ENCODE measurements around the gene LAIR1. TPM values are rescaled to one million over a fixed set of nuclear protein-coding genes. Genes with fewer than 3 reads are reported as not detected.

LAIR1 gene
- total RNA-seq, 4 donors from 2014 or later = 7.6 to 23.4 (median 13.0) TPM

DNA sequence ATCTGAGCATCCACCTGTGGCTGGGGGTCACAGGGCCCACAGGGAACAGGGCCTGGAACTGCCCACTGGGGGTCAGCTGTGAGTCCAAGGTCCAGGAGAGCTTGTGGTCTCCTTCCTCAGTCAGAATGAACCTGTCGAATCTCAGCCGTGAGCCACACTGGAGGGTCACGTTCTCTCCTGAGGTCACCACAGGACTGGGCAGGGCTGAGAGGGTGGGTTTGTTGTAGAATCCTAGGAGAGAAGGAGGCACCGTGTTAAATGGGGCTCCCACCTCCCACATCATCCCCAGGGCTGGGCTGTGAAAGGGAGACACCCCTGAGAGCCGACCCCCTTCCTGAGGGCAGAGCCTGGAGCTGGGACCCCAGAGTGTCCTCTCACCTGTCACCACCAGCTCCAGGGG lies 53.2 kb downstream of the LAIR1 start:
- WGBS = 20% methylated on average over 1 of the region's 5 CpGs
- Histone ChIP-seq H3K4me1 (no peaks in the 10 kb centered on the region), H3K9me3 (no peaks in the 10 kb centered on the region), H3K27ac (replicated peaks in 1 of 4) (no peak overlapping the region), H3K36me3 (no peaks in the 10 kb centered on the region), H3K27me3 (peaks cover 0 to 57% (median 0%) of the 10 kb centered on the region in 4 donors), H3K4me3 (no peak overlapping the region)
- TF ChIP-seq POLR2AphosphoS5 (IDR thresholded peaks at IDR 0.05) (no peak), POLR2A (IDR thresholded peaks at IDR 0.05; ENCODE audit: low read depth) (no peak), EP300 (IDR thresholded peaks at IDR 0.05) (no peak)
- TF ChIP-seq, protein P1, sequence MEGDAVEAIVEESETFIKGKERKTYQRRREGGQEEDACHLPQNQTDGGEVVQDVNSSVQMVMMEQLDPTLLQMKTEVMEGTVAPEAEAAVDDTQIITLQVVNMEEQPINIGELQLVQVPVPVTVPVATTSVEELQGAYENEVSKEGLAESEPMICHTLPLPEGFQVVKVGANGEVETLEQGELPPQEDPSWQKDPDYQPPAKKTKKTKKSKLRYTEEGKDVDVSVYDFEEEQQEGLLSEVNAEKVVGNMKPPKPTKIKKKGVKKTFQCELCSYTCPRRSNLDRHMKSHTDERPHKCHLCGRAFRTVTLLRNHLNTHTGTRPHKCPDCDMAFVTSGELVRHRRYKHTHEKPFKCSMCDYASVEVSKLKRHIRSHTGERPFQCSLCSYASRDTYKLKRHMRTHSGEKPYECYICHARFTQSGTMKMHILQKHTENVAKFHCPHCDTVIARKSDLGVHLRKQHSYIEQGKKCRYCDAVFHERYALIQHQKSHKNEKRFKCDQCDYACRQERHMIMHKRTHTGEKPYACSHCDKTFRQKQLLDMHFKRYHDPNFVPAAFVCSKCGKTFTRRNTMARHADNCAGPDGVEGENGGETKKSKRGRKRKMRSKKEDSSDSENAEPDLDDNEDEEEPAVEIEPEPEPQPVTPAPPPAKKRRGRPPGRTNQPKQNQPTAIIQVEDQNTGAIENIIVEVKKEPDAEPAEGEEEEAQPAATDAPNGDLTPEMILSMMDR (IDR thresholded peaks at IDR 0.05) = no peak
- DNase-seq (ENCODE audit: extremely low spot score) = no peak
- intact Hi-C loops (cut with DNase I) = no loop called here

DNA sequence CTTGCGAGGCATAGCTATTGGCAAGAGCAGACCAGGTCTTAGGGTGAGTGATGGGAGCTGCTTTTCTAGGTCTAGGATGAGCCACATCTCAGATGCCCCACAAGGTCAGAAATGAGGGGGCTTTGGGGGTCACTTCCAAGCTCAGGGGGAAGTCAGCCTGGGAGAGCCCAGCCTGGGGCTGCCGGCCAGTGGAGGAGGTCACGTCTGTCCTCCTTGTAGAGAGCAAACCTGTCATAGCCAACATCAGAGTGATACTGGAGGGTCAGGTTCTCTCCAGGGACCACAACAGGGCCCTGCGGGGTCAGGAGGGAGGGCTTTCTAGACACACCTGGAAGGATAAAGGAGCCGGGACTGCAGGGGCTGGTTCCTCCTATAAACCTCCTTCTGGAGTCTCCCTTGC lies 54.2 kb downstream of the LAIR1 start:
- Histone ChIP-seq H3K4me1 (no peaks in the 10 kb centered on the region), H3K27me3 (peaks cover 0 to 59% (median 0%) of the 10 kb centered on the region in 4 donors), H3K4me3 (no peak overlapping the region), H3K36me3 (no peaks in the 10 kb centered on the region), H3K27ac (replicated peaks in 1 of 4) (no peak overlapping the region), H3K9me3 (no peaks in the 10 kb centered on the region)
- intact Hi-C loops (cut with DNase I) = no loop called here
- no peak for DNase-seq (ENCODE audit: extremely low spot score)
- TF ChIP-seq, protein P1 (IDR thresholded peaks at IDR 0.05) = no peak
- TF ChIP-seq POLR2A (IDR thresholded peaks at IDR 0.05; ENCODE audit: low read depth) (no peak), POLR2AphosphoS5 (IDR thresholded peaks at IDR 0.05) (no peak), EP300 (IDR thresholded peaks at IDR 0.05) (no peak)
- WGBS = 87% methylated on average over 3 of the region's 5 CpGs

DNA sequence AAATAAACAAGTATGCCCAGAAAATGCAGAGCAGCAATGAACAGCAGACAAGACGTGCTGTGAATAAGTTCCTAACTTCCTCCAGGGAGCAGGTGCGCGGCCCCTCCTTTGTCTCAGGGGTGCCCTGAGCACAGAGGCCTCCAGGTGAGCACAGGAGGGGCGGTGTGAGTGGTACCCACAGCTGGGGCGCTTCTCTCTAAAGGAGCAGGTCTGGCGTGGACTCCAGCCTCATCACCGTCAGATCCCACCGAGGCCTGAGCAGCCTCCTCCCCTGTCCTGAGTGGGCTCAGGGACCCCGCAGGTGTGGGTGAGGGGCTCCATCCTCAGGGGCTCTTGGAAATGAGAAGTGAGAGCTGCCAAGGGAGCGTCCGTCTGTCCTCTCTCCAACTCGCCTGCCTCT lies 54.9 kb downstream of the LAIR1 start:
- intact Hi-C loops (cut with DNase I) = no loop called here

DNA sequence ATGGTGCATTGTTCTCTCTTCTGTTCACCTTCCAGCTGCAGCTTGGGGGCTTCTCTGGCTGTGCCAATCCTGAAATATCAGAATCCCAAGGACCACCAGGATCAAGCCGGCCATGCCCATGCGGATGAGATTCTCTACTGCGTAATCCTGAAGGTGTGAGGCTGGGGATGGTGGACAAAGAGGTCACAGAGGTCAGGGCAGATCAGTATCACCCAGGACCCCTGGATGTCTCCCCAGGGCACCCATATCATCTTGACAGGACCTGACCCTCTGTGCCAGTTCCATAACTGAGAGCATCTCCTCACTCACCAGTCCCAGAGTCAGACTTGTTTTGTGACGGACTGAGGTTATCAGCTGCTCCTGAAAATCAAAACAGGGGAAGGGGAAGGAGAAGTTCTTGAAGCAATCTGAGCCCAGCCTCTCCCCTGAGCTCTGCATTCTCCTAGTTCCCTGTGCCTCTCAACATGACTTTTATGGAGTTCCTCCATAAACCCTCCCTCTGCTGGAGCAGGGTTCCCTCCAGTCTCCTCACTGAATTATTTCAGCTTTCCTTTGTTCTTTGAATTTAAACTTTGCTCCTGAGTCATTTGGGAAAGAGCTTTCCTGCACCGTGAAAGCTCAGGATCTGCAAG lies 57.2 kb downstream of the LAIR1 start:
- no peak for DNase-seq (ENCODE audit: extremely low spot score)
- no peaks in the 10 kb centered on the region for H3K4me1 ChIP-seq
- peaks cover 0 to 47% (median 0%) of the 10 kb centered on the region in 4 donors for H3K27me3 ChIP-seq
- H3K4me3 ChIP-seq = no peak overlapping the region
- TF ChIP-seq POLR2A (IDR thresholded peaks at IDR 0.05; ENCODE audit: low read depth) (no peak), POLR2AphosphoS5 (IDR thresholded peaks at IDR 0.05) (no peak), EP300 (IDR thresholded peaks at IDR 0.05) (no peak)
- TF ChIP-seq, protein P1 (IDR thresholded peaks at IDR 0.05) = no peak
- no peaks in the 10 kb centered on the region for H3K36me3 ChIP-seq
- WGBS = 88% methylated on average over 5 of the region's 5 CpGs
- H3K9me3 ChIP-seq = no peaks in the 10 kb centered on the region
- intact Hi-C loops (cut with DNase I) = no loop called here
- H3K27ac ChIP-seq (replicated peaks in 1 of 4) = no peak overlapping the region

More for the DNA sequence above, 54.9 kb downstream of the LAIR1 start:
- Histone ChIP-seq H3K36me3 (no peaks in the 10 kb centered on the region), H3K27me3 (peaks cover 0 to 59% (median 0%) of the 10 kb centered on the region in 4 donors), H3K27ac (replicated peaks in 1 of 4) (no peak overlapping the region), H3K9me3 (no peaks in the 10 kb centered on the region), H3K4me1 (no peaks in the 10 kb centered on the region), H3K4me3 (no peak overlapping the region)
- no peak for TF ChIP-seq EP300 (IDR thresholded peaks at IDR 0.05)
- no peak for TF ChIP-seq POLR2A (IDR thresholded peaks at IDR 0.05; ENCODE audit: low read depth)
- TF ChIP-seq, protein P1 (IDR thresholded peaks at IDR 0.05) = no peak
- no peak for TF ChIP-seq POLR2AphosphoS5 (IDR thresholded peaks at IDR 0.05)
- no peak for DNase-seq (ENCODE audit: extremely low spot score)
- WGBS = 74% methylated on average over 12 of the region's 12 CpGs

DNA sequence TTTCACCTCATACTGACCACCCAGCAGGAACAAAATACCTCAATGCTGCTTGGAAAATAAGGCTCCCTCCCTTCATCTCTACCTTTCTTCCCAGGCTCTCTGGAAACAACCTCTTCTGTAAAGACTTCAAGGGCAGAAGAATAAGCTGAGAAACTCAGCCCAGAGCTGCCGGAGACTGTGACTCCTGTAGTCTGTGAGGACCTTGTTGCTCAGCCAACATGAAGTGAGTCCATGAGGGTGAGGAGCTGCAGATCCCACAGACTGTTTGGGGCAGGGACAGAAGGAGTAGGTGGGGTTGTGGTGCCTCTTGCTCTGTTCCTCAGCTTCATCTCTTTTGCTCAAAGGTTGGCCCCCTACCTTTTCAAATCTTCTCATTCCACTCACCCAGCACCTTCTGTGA lies 59.6 kb downstream of the LAIR1 start:
- Histone ChIP-seq H3K27me3 (peaks cover 0 to 31% (median 0%) of the 10 kb centered on the region in 4 donors), H3K27ac (replicated peaks in 1 of 4) (no peak overlapping the region), H3K4me1 (no peaks in the 10 kb centered on the region), H3K36me3 (no peaks in the 10 kb centered on the region), H3K9me3 (no peaks in the 10 kb centered on the region), H3K4me3 (no peak overlapping the region)
- no peak for DNase-seq (ENCODE audit: extremely low spot score)
- WGBS = 100% methylated on average over 1 of the region's 1 CpG
- intact Hi-C loops (cut with DNase I) = no loop called here
- TF ChIP-seq POLR2AphosphoS5 (IDR thresholded peaks at IDR 0.05) (no peak), EP300 (IDR thresholded peaks at IDR 0.05) (no peak), POLR2A (IDR thresholded peaks at IDR 0.05; ENCODE audit: low read depth) (no peak)
- TF ChIP-seq, protein P1 (IDR thresholded peaks at IDR 0.05) = no peak
